T47D (cell line): ENCODE data around the gene SUFU.

Experiments
- DNase-seq, 2 experiments: peaks; one replicate each; pipeline versions ENCODE4 v3.0.0 to v3.0.0-alpha.2; 2011 to 2012; ENCODE audit warnings: low read depth in 1 of 2, low spot score in 1 of 2
- JUND ChIP-seq: IDR thresholded peaks from 2 replicates; pipeline ENCODE4 v1.6.1; 2012; ENCODE audit warnings: low read depth
- in situ Hi-C: cut with HindIII; loops from 2 replicates; pipeline ENCODE4 v1.10.0; 2016; ENCODE audit warnings: low sequenced_read_pairs, low pct_unique_long_range_greater_than_20kb

The SUFU gene

DNA sequence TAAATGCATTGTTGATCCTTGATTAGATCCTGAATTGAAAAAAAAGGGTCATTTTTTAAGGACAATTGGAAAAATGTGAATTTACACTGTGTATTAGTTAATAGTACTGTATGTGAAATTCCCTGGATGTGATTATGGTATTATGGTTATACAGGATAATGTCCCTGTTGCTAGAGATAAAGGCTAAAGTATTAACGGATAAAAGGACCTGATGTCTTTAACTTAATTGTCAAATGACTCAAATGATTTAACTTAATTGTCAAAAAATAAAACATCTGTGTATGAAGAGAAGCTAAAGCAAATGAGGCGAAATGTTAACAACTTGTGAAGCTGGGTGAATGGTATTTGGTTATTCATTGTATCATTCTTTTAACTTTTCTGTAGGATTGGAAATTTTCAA, 48.8 kb downstream of the SUFU start:
- in situ Hi-C loops = no loop called here
- no peak for DNase-seq
- no peak for TF ChIP-seq JUND

DNA sequence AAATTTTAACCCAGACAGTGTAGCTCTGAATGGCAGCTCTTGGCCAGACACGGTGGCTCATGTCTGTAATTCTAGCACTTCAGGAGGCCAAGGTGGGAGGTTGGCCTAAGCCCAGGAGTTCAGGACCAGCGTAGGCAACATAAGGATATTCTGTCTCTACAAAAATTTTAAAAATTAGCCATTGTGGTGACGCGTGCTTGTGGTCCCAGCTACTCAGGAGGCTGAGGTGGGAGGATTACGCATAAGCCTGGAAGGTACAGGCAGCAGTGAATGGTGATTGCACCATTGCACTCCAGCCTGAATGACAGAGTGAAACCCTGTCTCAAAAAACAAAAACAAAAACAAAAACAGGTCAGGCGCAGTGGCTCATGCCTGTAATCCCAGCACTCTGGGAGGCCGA, 50.0 kb downstream of the SUFU start:
- TF ChIP-seq JUND = no peak
- in situ Hi-C loops = no loop called here
- DNase-seq = no peak

- no peak for TF ChIP-seq JUND
- in situ Hi-C loops = no loop called here
- DNase-seq = no peak
These were observed 50.8 kb downstream of the SUFU start for GRCh38 chr10:102554531-102554930.

DNA sequence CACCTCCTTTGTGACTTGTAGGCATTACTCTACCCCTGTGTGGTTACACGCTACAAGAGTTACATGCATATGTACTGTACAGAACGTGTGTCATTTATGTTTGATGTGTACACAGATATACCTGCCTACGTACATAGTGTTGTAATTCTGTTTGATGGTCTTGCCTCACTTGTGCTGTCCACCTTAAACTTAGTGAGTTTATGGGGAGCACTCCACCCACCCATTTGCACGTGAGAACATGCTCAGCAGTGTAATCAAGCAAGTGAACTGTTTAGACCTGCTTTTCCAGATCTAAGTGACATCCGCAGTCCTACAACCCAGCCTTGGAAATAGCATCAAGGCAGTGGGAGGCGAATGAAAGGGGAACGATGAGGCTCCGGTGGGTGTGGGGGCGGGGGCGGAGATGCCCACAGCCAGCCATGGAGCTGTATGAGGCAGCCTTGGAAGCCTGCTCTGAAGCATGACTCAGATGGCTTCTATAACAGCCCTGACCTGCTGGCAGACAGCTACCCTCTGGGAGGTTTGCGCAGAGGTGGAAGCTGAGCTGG, 52.1 kb downstream of the SUFU start:
- no peak for TF ChIP-seq JUND
- in situ Hi-C loops = no loop called here
- no peak for DNase-seq

GRCh38 chr10:102557569-102557968, 53.8 kb downstream of the SUFU start:
- in situ Hi-C loops = no loop called here
- DNase-seq = no peak
- no peak for TF ChIP-seq JUND

DNA sequence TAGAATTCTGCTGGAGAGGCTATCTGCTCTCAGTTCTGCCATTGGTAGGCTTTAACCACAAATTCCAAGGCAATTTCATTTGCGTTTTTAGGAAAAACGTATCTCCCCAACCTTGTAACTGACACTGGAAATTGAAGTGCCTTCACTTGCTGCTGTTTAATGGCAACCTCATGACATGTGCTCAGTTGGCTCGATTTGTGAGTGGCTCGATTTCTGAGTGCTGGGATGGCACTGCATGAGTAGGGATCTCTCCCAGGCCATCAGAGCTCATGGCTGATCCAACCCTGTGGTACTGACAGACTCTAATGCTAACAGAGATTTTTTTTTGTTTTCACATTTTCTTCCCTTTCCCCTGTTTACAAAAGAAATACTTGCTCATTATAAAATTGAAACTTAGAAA, 56.0 kb downstream of the SUFU start:
- TF ChIP-seq JUND = no peak
- in situ Hi-C loops = no loop called here
- no peak for DNase-seq

- in situ Hi-C loops = no loop called here
- TF ChIP-seq JUND = no peak
- no peak for DNase-seq
These were observed 60.5 kb downstream of the SUFU start for GRCh38 chr10:102564209-102564834.

DNA sequence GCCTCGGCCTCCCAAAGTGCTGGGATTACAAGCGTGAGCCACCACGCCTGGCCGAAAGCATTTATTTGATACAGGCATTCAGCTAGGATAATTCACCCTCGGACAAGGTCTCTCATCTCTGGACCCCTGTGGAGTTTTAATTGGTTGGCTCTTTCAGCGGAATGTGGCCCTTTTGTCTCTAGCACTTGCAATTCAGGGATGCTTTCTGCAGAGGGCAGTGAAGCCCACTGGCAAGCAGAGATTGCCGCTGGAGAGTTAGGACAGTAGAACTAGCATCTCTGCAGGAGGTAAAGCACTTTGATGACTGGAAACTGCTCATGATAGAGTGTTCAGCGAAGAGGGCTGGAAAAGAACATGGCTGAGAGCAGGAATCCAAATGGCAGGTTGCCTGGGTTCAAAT, 62.0 kb downstream of the SUFU start:
- no peak for TF ChIP-seq JUND
- in situ Hi-C loops = no loop called here
- no peak for DNase-seq

DNA sequence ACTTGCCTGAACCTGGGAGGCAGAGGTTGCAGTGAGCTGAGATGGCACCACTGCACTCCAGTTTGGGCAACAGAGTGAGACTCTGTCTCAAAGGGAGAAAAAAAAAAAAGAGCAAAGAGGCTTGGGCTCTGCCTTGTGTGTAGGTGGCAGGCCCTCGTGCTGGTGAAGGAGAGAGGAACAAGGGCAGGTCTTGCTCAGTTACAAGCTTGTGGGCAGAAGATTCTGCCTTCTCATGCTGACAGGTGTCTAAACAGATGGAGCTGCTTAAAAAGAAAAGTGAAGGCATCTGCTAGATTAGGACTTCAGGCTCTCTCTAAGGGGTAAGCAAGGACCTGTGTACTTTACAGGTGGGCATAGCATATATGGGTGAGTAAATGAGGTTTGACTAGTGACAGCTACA, 75.0 kb downstream of the SUFU start:
- in situ Hi-C loops = no loop called here
- no peak for TF ChIP-seq JUND
- DNase-seq = no peak

DNA sequence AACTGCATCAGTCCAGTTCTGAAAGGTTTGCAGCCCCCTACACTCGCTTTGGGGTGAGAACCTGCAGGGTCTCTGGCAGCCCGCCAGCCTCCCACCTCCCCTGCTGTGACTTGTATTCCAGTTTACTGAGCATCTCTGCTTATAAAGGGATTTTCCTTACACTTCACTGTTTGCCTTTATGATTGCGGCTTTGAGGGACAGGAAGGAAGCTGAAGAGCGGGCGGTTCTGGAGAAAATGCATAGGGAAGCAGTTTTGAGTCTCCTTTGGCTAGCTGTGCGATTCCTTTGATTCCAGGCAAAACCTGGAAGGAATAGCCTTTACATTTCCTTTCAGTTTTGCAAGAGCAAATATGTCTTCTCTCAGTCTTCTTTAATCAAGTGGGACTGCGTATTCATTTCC, 75.6 kb downstream of the SUFU start:
- in situ Hi-C loops = no loop called here
- DNase-seq = no peak
- TF ChIP-seq JUND = no peak

DNA sequence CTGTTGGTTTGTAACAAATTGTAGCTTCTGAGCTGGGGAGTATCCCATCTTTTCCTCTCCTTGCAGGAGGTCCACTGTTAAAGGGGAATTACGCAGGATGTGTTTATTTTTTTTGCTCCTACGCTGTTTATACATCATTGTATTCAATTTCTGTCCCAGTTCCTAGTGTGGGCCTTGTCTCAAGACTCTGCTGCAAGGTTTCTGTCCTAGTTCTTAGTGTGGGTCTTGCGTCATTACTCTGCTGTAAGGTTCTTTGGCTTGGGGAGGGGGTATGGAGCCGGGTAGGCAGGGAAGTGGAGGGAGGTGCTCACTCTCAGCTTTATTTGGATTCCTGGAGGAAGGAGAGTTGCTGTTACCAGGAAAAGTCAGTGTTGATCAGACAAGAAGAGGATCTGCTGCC, 76.5 kb downstream of the SUFU start:
- in situ Hi-C loops = no loop called here
- TF ChIP-seq JUND = no peak
- no peak for DNase-seq

DNA sequence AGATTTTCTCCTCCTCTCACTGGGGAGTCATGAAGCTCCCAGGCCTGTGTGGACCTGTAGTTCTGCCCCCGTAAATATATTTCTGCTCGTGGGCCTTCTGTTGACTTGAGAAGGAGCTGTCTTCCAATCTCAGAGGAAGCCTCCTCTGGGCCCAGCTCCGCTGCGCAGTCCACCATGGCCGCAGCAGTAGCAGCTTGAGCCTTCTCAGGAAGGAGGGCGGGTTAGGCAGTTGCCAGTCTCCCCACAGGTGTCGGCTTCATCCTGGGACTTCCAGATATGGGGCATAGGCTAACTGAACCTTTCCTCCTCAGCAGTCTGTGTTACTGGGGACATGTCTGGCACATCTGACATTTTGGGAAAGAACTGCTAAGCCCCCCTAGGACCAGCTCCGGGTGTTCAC, 77.6 kb downstream of the SUFU start:
- no peak for DNase-seq
- in situ Hi-C loops = no loop called here
- no peak for TF ChIP-seq JUND

GRCh38 chr10:102581981-102582580, 78.3 kb downstream of the SUFU start:
- in situ Hi-C loops = no loop called here
- no peak for DNase-seq
- no peak for TF ChIP-seq JUND
